A549 (cell line): ENCODE measurements around the gene PACS1. TPM values are rescaled to one million over a fixed set of nuclear protein-coding genes. Genes with fewer than 3 reads are reported as not detected.

Experiments
- ATAC-seq, 2 experiments: fragments of 200-7000 bp in 1 of 2; fragments of >200 bp in 1 of 2; cut with Nextera tagmentation in 1 of 2; cut with Tn5 transposase in 1 of 2; 3 replicates each; pipeline versions ENCODE4 v1.8.0 to v1.9.1; 2018 to 2020; ENCODE audit warnings: mild to moderate bottlenecking in 1 of 2, moderate library complexity in 1 of 2
- CTCF ChIA-PET: fragments of 300-600 bp; sonication (Branson Sonifier 250); formaldehyde crosslinking; extraction: SDS; loops from one replicate; lab custom pipeline; 2021; ENCODE audit warnings: antibody characterized with exemption, inconsistent platforms; lab: Yijun Ruan, JAX
- POLR2A ChIA-PET: fragments of 350-600 bp; formaldehyde crosslinking; extraction: SDS; loops from one replicate; lab custom pipeline; 2021; ENCODE audit warnings: antibody characterized with exemption, inconsistent platforms; lab: Yijun Ruan, JAX
- DNase-seq, 2 experiments: peaks; one replicate each; pipeline versions ENCODE4 v3.0.0 to v3.0.0-alpha.2; 2011 to 2016; ENCODE audit warnings: low read depth in 1 of 2, low spot score in 1 of 2
- FAIRE-seq: peaks from 2 replicates; lab custom pipeline; 2011; peaks lifted over from hg19 to GRCh38; lab: Jason Lieb, UNC
- H3K27ac ChIP-seq, 2 experiments: fragments of >200 bp; sonication (Bioruptor Twin); formaldehyde crosslinking; 3 replicates each; pipeline ENCODE4 v1.5.1; 2016 to 2017
- H3K4me1 ChIP-seq: fragments of >200 bp; sonication (Bioruptor Twin); formaldehyde crosslinking; 3 replicates; pipeline ENCODE4 v1.6.1; 2016
- H3K4me2 ChIP-seq: fragments of >200 bp; sonication (Bioruptor Twin); formaldehyde crosslinking; 3 replicates; pipeline ENCODE4 v1.6.1; 2016
- H3K4me3 ChIP-seq: fragments of >200 bp; sonication (Bioruptor Twin); formaldehyde crosslinking; 3 replicates; pipeline ENCODE4 v1.5.1; 2016
- H3K9me3 ChIP-seq: fragments of >200 bp; sonication (Bioruptor Twin); formaldehyde crosslinking; 3 replicates; pipeline ENCODE4 v1.6.1; 2016
- BHLHE40 ChIP-seq: IDR thresholded peaks from 2 replicates; pipeline ENCODE4 v1.6.1; 2012; ENCODE audit warnings: low read depth, low read length, inconsistent platforms
- CHD2 ChIP-seq: fragments of 150-350 bp; IDR thresholded peaks from 2 replicates; pipeline ENCODE4 v1.6.1; 2014; ENCODE audit warnings: low read length; ENCODE audit not compliant: partially characterized antibody
- CHD4 ChIP-seq: fragments of 200-600 bp; sonication (generic); IDR thresholded peaks from 2 replicates; pipeline ENCODE4 v1.6.1; 2016; ENCODE audit warnings: antibody characterized with exemption, mild to moderate bottlenecking, borderline replicate concordance
- EHF ChIP-seq: fragments of 250-450 bp; sonication (Bioruptor Pico); IDR thresholded peaks from 2 replicates; pipeline ENCODE4 v1.5.0; 2020; ENCODE audit warnings: mild to moderate bottlenecking
- EHMT2 ChIP-seq: fragments of 200-600 bp; sonication (generic); IDR thresholded peaks from 2 replicates; pipeline ENCODE4 v1.6.1; 2016; ENCODE audit warnings: antibody characterized with exemption, low read depth, mild to moderate bottlenecking, moderate library complexity
- EP300 ChIP-seq, 2 experiments: fragments of >200 bp; sonication (Bioruptor Twin); formaldehyde crosslinking; IDR thresholded peaks; 2 replicates in 1 of 2; 3 replicates in 1 of 2; pipeline ENCODE4 v1.6.1; 2016 to 2017
- FOSB ChIP-seq: fragments of 250-450 bp; sonication (Bioruptor Pico); IDR thresholded peaks from 2 replicates; pipeline ENCODE4 v1.5.0; 2020; ENCODE audit warnings: mild to moderate bottlenecking, moderate library complexity
- FOXS1 ChIP-seq: fragments of 250-450 bp; sonication (Bioruptor Pico); IDR thresholded peaks from 2 replicates; pipeline ENCODE4 v1.5.0; 2020; ENCODE audit warnings: mild to moderate bottlenecking, moderate library complexity
- HDAC2 ChIP-seq: fragments of 200-600 bp; sonication (generic); IDR thresholded peaks from 2 replicates; pipeline ENCODE4 v1.6.1; 2016
- HOXA7 ChIP-seq: fragments of 250-450 bp; sonication (Bioruptor Pico); IDR thresholded peaks from 2 replicates; pipeline ENCODE4 v1.5.0; 2020; ENCODE audit warnings: mild to moderate bottlenecking, moderate library complexity
- HOXB5 ChIP-seq: fragments of 250-450 bp; sonication (Bioruptor Pico); IDR thresholded peaks from 2 replicates; pipeline ENCODE4 v1.5.0; 2020; ENCODE audit warnings: mild to moderate bottlenecking, moderate library complexity
- JUNB ChIP-seq: fragments of >200 bp; sonication (Bioruptor Twin); formaldehyde crosslinking; IDR thresholded peaks from 2 replicates; pipeline ENCODE4 v1.6.1; 2016
- KDM1A ChIP-seq: fragments of 200-600 bp; sonication (generic); IDR thresholded peaks from 2 replicates; pipeline ENCODE4 v1.6.1; 2016; ENCODE audit warnings: low read depth, mild to moderate bottlenecking
- KDM5A ChIP-seq: fragments of 200-600 bp; sonication (generic); IDR thresholded peaks from 2 replicates; pipeline ENCODE4 v1.6.1; 2016; ENCODE audit warnings: antibody characterized with exemption, mild to moderate bottlenecking
- MAFK ChIP-seq: fragments of 450-650 bp; IDR thresholded peaks from 2 replicates; pipeline ENCODE4 v1.6.1; 2014; ENCODE audit not compliant: partially characterized antibody
- MYC ChIP-seq: IDR thresholded peaks from 2 replicates; pipeline ENCODE4 v1.6.1; 2012; ENCODE audit warnings: mild to moderate bottlenecking, inconsistent platforms, low read length, improper control_type of control experiment, borderline replicate concordance
- NFE2L2 ChIP-seq: fragments of 150-350 bp; conservative IDR thresholded peaks from 2 replicates; pipeline ENCODE4 v1.6.1; 2014; ENCODE audit warnings: low read length
- PHF8 ChIP-seq: fragments of 200-600 bp; sonication (generic); IDR thresholded peaks from 2 replicates; pipeline ENCODE4 v1.6.1; 2016; ENCODE audit warnings: low read depth, mild to moderate bottlenecking, antibody characterized with exemption, moderate library complexity, borderline replicate concordance
- POLR2AphosphoS2 ChIP-seq: conservative IDR thresholded peaks from 2 replicates; pipeline ENCODE4 v1.6.1; 2012; ENCODE audit warnings: low read length, improper control_type of control experiment, inconsistent platforms
- REST ChIP-seq: fragments of 200-600 bp; sonication (generic); IDR thresholded peaks from 2 replicates; pipeline ENCODE4 v1.6.1; 2016; ENCODE audit warnings: antibody characterized with exemption, mild to moderate bottlenecking, moderate library complexity
- RFX5 ChIP-seq: fragments of 450-650 bp; IDR thresholded peaks from 2 replicates; pipeline ENCODE4 v1.7.1; 2014; ENCODE audit warnings: antibody characterized with exemption, mild to moderate bottlenecking, moderate library complexity
- SMC3 ChIP-seq: fragments of >200 bp; sonication (Bioruptor Twin); formaldehyde crosslinking; IDR thresholded peaks from 3 replicates; pipeline ENCODE4 v1.6.1; 2018; ENCODE audit warnings: inconsistent platforms
- WGBS: methylation state at CpG from one replicate; pipeline ENCODE4 v1.1.6; 2017; ENCODE audit errors: missing lambda C conversion rate; 5-methylcytosine and 5-hydroxymethylcytosine counted together
- polyA plus RNA-seq, 4 experiments: library from polyadenylated mRNA; depleted of rRNA in 3 of 4; stranded (reverse); fragments of >200 nt; fragmentation: RNase III in 1 of 4; extraction: RNeasy Plus Mini Kit Qiagen cat#74134 plus additional on column Dnase treatment in 1 of 4; gene quantifications; 2 replicates in 3 of 4; 3 replicates in 1 of 4; pipeline ENCODE4 v1.2.3, GENCODE V29; 2011 to 2017
- TF ChIP-seq, protein P1 (sequence below): fragments of 250-450 bp; sonication (Bioruptor Pico); IDR thresholded peaks from 2 replicates; pipeline ENCODE4 v1.5.0; 2020; ENCODE audit warnings: low read depth, mild to moderate bottlenecking, moderate library complexity
- TF ChIP-seq, protein P2 (sequence below): fragments of 250-450 bp; sonication (Bioruptor Pico); IDR thresholded peaks from 2 replicates; pipeline ENCODE4 v1.5.0; 2021; ENCODE audit warnings: mild to moderate bottlenecking, moderate library complexity, borderline replicate concordance
- TF ChIP-seq, protein P3 (sequence below): fragments of >200 bp; sonication (Bioruptor Twin); formaldehyde crosslinking; IDR thresholded peaks from 3 replicates; pipeline ENCODE4 v1.5.1; 2016

PACS1 gene
- polyA plus RNA-seq, 2 of the 4 experiments (the other 2 are of a cell fraction): 48.2 to 59.1 TPM

GRCh38 chr11:66084821-66085475 lies 14.9 kb downstream of the PACS1 start (continued):
- TF ChIP-seq, protein P1, sequence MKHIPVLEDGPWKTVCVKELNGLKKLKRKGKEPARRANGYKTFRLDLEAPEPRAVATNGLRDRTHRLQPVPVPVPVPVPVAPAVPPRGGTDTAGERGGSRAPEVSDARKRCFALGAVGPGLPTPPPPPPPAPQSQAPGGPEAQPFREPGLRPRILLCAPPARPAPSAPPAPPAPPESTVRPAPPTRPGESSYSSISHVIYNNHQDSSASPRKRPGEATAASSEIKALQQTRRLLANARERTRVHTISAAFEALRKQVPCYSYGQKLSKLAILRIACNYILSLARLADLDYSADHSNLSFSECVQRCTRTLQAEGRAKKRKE: no peak
- no peak for TF ChIP-seq FOSB
- no peak for TF ChIP-seq BHLHE40
- TF ChIP-seq EHMT2: no peak
- TF ChIP-seq POLR2AphosphoS2: no peak

- 95% methylated on average over 9 of the region's 9 CpGs for WGBS
- H3K27ac ChIP-seq: no peak overlapping the region
- TF ChIP-seq CHD2 (no peak), MYC (no peak), EHF (CRISPR knock-in tag) (no peak), MAFK (no peak), HDAC2 (no peak), HOXA7 (CRISPR knock-in tag) (no peak), SMC3 (no peak), NFE2L2 (no peak)
- DNase-seq (no peak), FAIRE-seq (no peak), ATAC-seq (peak in 1 of 2 experiments; percentile 28; a peak in 2 of 6 replicates)
- ChIA-PET CTCF (interaction anchor here (0.6 to 1.9 kb wide), 4 partner anchors 16 to 92 kb away, joined by 3 to 4 read pairs (median 4); no protein-coding TSS in a partner anchor), POLR2A (no interaction called here)
- H3K4me2 ChIP-seq: no peak overlapping the region
- no peak overlapping the region for H3K4me3 ChIP-seq
- H3K4me1 ChIP-seq: peaks cover 39% of the 10 kb centered on the region
- no peaks in the 10 kb centered on the region for H3K9me3 ChIP-seq
Observed at GRCh38 chr11:66087148-66087908, 17.3 kb downstream of the PACS1 start.

DNA sequence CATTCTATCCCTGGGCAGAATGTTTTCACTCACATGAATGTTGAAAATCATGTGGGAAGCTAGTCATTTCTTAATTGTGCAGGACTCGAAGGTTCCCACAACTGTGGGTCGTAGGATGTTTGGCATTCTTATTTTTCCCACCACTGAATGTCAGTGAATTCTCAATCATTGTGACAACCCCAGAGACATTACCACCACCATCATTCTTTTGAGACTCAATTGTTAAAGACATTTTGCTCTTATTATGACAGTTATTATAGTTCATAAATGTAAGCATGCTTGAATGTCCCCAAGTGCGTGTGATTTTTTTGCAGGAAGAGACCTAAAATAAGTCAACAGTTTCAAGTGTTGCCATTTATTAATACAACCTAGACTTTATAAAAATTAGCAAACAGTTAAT lies 19.0 kb downstream of the PACS1 start:
- POLR2A ChIA-PET: no interaction called here
- Histone ChIP-seq H3K9me3 (no peaks in the 10 kb centered on the region), H3K4me1 (peaks cover 22% of the 10 kb centered on the region), H3K4me2 (no peak overlapping the region), H3K27ac (no peak overlapping the region), H3K4me3 (no peak overlapping the region)
- CTCF ChIA-PET: interaction anchor here (2.5 kb wide), 1 partner anchor 13 kb away, joined by 5 read pairs; no protein-coding TSS in a partner anchor
- FAIRE-seq (no peak), ATAC-seq (no peak), DNase-seq (no peak)
- 89% methylated on average over 3 of the region's 3 CpGs for WGBS
- TF ChIP-seq CHD4 (no peak), RFX5 (no peak), REST (no peak), JUNB (no peak), KDM1A (no peak), PHF8 (no peak), POLR2AphosphoS2 (no peak), EP300 (IDR thresholded peaks at IDR 0.05) (no peak), BHLHE40 (no peak), FOSB (no peak), FOXS1 (CRISPR knock-in tag) (no peak), HOXB5 (CRISPR knock-in tag) (no peak), KDM5A (no peak)
- TF ChIP-seq, protein P2, sequence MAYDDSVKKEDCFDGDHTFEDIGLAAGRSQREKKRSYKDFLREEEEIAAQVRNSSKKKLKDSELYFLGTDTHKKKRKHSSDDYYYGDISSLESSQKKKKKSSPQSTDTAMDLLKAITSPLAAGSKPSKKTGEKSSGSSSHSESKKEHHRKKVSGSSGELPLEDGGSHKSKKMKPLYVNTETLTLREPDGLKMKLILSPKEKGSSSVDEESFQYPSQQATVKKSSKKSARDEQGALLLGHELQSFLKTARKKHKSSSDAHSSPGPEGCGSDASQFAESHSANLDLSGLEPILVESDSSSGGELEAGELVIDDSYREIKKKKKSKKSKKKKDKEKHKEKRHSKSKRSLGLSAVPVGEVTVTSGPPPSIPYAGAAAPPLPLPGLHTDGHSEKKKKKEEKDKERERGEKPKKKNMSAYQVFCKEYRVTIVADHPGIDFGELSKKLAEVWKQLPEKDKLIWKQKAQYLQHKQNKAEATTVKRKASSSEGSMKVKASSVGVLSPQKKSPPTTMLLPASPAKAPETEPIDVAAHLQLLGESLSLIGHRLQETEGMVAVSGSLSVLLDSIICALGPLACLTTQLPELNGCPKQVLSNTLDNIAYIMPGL: no peak
- TF ChIP-seq, protein P3, sequence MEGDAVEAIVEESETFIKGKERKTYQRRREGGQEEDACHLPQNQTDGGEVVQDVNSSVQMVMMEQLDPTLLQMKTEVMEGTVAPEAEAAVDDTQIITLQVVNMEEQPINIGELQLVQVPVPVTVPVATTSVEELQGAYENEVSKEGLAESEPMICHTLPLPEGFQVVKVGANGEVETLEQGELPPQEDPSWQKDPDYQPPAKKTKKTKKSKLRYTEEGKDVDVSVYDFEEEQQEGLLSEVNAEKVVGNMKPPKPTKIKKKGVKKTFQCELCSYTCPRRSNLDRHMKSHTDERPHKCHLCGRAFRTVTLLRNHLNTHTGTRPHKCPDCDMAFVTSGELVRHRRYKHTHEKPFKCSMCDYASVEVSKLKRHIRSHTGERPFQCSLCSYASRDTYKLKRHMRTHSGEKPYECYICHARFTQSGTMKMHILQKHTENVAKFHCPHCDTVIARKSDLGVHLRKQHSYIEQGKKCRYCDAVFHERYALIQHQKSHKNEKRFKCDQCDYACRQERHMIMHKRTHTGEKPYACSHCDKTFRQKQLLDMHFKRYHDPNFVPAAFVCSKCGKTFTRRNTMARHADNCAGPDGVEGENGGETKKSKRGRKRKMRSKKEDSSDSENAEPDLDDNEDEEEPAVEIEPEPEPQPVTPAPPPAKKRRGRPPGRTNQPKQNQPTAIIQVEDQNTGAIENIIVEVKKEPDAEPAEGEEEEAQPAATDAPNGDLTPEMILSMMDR: no peak
